Endothelial cell (in vitro differentiated cells): Measurements from ENCODE around the gene KRT72. TPM values are rescaled to one million over a fixed set of nuclear protein-coding genes. Genes with fewer than 3 reads are reported as not detected.
"Not testable (repeated sequence)": the region's sequence is repeated elsewhere in the genome, so short reads cannot be mapped to it uniquely, and the experiment has no call there.

Experiments used
- DNase-seq: peaks from one replicate; pipeline ENCODE4 v3.0.0; 2021; ENCODE audit warnings: low spot score
- H3K27ac Mint-ChIP-seq: one replicate; pipeline ENCODE4 v1.8.0; 2021; ENCODE audit warnings: mixed read lengths, inconsistent platforms; ENCODE audit not compliant: unreplicated experiment
- H3K27me3 Mint-ChIP-seq: one replicate; pipeline ENCODE4 v1.8.0; 2021; ENCODE audit warnings: mild to moderate bottlenecking, moderate library complexity, mixed read lengths, inconsistent platforms; ENCODE audit not compliant: unreplicated experiment
- H3K36me3 Mint-ChIP-seq: one replicate; pipeline ENCODE4 v1.8.0; 2021; ENCODE audit warnings: mild to moderate bottlenecking, low read depth, mixed read lengths, inconsistent platforms; ENCODE audit not compliant: unreplicated experiment
- H3K4me1 Mint-ChIP-seq: one replicate; pipeline ENCODE4 v1.8.0; 2021; ENCODE audit warnings: mild to moderate bottlenecking, mixed read lengths, inconsistent platforms; ENCODE audit not compliant: unreplicated experiment
- H3K4me3 Mint-ChIP-seq: one replicate; pipeline ENCODE4 v1.8.0; 2021; ENCODE audit warnings: mild to moderate bottlenecking, mixed read lengths, inconsistent platforms; ENCODE audit not compliant: unreplicated experiment
- H3K9me3 Mint-ChIP-seq: one replicate; pipeline ENCODE4 v1.8.0; 2021; ENCODE audit warnings: mixed read lengths, inconsistent platforms; ENCODE audit not compliant: unreplicated experiment
- total RNA-seq: library from RNA; stranded (reverse); fragmentation: NEBNext Ultra II Directional; extraction: Animal tissue kit (Norgen Biotek cat#: 25700); gene quantifications from one replicate; pipeline ENCODE4 v1.2.1, GENCODE V29; 2021; ENCODE audit not compliant: unreplicated experiment
- TF ChIP-seq, protein P1 (sequence below): fragments of 200-600 bp; sonication (generic); IDR thresholded peaks from one replicate; pipeline ENCODE4 v1.5.0; 2021; ENCODE audit warnings: antibody characterized with exemption; ENCODE audit not compliant: unreplicated experiment

KRT72 gene
- total RNA-seq, 1 donor from 2014 or later = 0.28 TPM

DNA sequence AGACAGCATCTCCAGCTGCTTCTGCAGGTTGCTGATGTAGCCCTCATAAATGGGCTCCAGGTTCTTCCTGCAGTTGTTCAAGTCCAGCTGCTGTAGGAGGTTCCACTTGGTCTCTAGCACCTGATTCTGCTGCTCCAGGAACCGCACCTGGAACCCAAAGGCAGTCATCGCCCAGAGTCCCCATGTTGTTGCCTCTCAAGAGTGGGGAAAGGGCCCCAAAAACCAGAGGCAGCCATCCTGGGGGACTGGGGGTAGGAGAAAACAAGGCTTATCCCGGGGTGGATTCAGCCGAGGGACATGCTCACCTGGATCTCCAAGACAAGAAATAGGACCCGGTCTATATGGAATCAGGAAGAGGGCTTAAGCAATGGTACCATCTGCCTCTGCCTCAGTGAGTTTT is 2.3 kb downstream of the KRT72 start:
- no peak for DNase-seq
- Mint-ChIP-seq H3K4me3 (no peak overlapping the region), H3K36me3 (no peaks in the 10 kb centered on the region), H3K9me3 (no peaks in the 10 kb centered on the region), H3K27me3 (no peaks in the 10 kb centered on the region), H3K27ac (no peak overlapping the region), H3K4me1 (no peaks in the 10 kb centered on the region)
- TF ChIP-seq, protein P1, sequence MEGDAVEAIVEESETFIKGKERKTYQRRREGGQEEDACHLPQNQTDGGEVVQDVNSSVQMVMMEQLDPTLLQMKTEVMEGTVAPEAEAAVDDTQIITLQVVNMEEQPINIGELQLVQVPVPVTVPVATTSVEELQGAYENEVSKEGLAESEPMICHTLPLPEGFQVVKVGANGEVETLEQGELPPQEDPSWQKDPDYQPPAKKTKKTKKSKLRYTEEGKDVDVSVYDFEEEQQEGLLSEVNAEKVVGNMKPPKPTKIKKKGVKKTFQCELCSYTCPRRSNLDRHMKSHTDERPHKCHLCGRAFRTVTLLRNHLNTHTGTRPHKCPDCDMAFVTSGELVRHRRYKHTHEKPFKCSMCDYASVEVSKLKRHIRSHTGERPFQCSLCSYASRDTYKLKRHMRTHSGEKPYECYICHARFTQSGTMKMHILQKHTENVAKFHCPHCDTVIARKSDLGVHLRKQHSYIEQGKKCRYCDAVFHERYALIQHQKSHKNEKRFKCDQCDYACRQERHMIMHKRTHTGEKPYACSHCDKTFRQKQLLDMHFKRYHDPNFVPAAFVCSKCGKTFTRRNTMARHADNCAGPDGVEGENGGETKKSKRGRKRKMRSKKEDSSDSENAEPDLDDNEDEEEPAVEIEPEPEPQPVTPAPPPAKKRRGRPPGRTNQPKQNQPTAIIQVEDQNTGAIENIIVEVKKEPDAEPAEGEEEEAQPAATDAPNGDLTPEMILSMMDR = no peak

DNA sequence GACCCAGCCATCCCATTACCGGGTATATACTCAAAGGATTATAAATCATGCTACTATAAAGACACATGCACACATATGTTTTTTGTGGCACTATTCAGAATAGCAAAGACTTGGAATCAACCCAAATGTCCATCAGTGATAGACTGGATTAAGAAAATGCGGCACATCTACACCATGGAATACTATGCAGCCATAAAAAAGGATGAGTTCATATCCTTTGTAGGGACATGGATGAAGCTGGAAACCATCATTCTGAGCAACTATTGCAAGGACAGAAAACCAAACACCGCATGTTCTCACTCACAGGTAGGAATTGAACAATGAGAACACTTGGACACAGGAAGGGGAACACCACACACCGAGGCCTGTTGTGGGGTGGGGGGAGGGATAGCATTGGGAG is 7.0 kb downstream of the KRT72 start:
- H3K4me3 Mint-ChIP-seq, H3K4me1 Mint-ChIP-seq, H3K9me3 Mint-ChIP-seq, H3K36me3 Mint-ChIP-seq, DNase-seq, H3K27ac Mint-ChIP-seq, H3K27me3 Mint-ChIP-seq: not testable (repeated sequence)

DNA sequence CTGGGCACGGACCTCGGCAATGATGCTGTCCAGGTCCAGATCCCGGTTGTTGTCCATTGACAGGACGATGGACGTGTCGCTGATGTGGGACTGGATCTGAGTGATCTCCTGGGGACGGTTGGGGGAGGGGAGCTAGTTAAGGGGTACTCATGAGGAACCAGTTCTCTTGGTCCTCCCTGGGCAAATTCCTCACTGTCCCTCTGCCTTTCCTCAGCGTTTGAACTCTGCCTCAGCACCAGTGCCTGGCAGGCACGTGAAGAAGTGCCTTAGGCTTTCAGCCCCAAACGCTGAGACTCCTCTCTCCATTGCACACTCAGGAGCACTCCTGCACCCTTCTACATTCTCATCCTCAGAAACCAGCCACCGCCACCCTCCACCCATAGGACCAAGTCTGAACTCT is 9.7 kb downstream of the KRT72 start:
- H3K4me1 Mint-ChIP-seq = no peaks in the 10 kb centered on the region
- peaks cover 10% of the 10 kb centered on the region for H3K36me3 Mint-ChIP-seq
- H3K9me3 Mint-ChIP-seq = peaks cover 10% of the 10 kb centered on the region
- no peak for DNase-seq
- peaks cover 9% of the 10 kb centered on the region for H3K27me3 Mint-ChIP-seq
- H3K27ac Mint-ChIP-seq = no peak overlapping the region
- no peak overlapping the region for H3K4me3 Mint-ChIP-seq
- TF ChIP-seq, protein P1 = no peak

DNA sequence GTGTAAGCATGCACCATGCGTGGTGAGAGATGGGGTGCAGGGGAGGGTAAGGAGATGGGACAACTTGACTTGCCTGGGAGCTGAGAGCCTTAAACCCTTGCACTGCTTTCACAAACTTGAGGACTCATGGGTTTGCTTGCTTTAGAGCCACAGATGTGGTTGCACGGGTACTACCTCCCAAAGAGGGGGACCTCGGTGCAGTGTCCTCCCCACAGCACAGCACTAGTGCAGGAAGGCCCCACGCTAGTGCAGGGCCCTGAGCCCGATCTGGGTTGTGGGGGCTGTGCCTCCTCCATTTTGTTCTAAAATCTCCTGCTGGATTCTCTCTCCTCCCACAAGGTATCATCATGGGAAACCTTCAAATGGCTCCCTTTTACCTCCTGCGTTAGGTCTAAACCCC is 11.2 kb downstream of the KRT72 start:
- no peak overlapping the region for H3K27ac Mint-ChIP-seq
- no peaks in the 10 kb centered on the region for H3K4me1 Mint-ChIP-seq
- peaks cover 9% of the 10 kb centered on the region for H3K27me3 Mint-ChIP-seq
- TF ChIP-seq, protein P1 = no peak
- no peak overlapping the region for H3K4me3 Mint-ChIP-seq
- H3K9me3 Mint-ChIP-seq = peaks cover 10% of the 10 kb centered on the region
- H3K36me3 Mint-ChIP-seq = peaks cover 10% of the 10 kb centered on the region
- DNase-seq = no peak

DNA sequence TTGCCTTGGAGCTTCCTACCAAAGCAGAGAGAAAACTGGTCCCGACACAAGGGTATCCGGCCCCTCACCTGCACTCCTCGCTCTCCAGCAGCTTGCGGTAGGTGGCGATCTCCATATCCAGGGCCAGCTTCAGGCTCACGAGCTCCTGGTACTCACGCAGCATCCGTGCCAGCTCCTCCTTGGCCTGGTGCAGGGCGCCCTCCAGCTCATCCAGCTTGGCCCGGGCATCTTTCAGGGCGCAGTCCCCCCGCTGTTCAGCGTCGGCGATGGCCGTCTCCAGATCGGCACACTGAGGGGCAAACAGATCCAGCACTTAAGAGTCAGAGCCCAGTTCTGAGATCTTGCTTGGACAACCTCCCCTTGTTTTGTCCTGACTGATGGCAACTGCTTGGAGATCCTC is 13.7 kb downstream of the KRT72 start:
- no peak overlapping the region for H3K4me3 Mint-ChIP-seq
- no peak overlapping the region for H3K27ac Mint-ChIP-seq
- peaks cover 8% of the 10 kb centered on the region for H3K27me3 Mint-ChIP-seq
- DNase-seq = no peak
- H3K4me1 Mint-ChIP-seq = peaks cover 3% of the 10 kb centered on the region
- TF ChIP-seq, protein P1 = no peak
- H3K9me3 Mint-ChIP-seq = peaks cover 10% of the 10 kb centered on the region
- H3K36me3 Mint-ChIP-seq = peaks cover 10% of the 10 kb centered on the region

DNA sequence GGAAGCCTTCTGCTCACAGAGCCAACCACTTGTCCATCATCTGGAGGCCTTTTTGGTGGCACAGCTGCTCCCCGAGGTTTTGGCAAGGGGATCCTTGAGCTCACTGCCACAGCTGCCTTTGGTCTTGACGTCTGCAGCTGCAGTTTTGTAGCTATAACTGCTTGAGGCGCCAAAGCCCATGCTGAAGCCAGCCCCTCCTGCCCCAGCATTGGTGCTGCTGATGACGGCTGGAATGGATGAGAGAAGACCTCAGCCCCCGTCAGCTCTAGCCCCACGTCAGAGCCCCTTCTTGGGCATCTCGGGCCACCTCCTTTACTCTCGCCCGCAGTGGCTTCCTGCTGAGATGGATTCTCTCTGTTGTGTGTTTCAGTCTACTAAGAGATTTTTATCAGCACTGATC is 15.3 kb downstream of the KRT72 start:
- DNase-seq = no peak
- Mint-ChIP-seq H3K4me1 (peaks cover 4% of the 10 kb centered on the region), H3K27me3 (peaks cover 3% of the 10 kb centered on the region), H3K9me3 (no peaks in the 10 kb centered on the region), H3K27ac (no peak overlapping the region), H3K4me3 (no peak overlapping the region), H3K36me3 (no peaks in the 10 kb centered on the region)
- TF ChIP-seq, protein P1 = no peak
